ENCODE data around the gene SEMA7A.

The SEMA7A gene

GRCh38 chr15:74451322-74451721 is 17.6 kb upstream of the SEMA7A start:
- DNase-seq = no peak

- no peak for DNase-seq
These were observed 16.0 kb upstream of the SEMA7A start for GRCh38 chr15:74449643-74450205.

- no peak for DNase-seq
These were observed 15.3 kb upstream of the SEMA7A start for GRCh38 chr15:74449095-74449494.

- DNase-seq = no peak
These were observed 12.3 kb upstream of the SEMA7A start for GRCh38 chr15:74445816-74446763.

- DNase-seq = no peak
These were observed 10.6 kb upstream of the SEMA7A start for GRCh38 chr15:74444106-74445062.

- DNase-seq = no peak
These were observed 9.5 kb upstream of the SEMA7A start for GRCh38 chr15:74443100-74443909.

- no peak for DNase-seq
These were observed 8.8 kb upstream of the SEMA7A start for GRCh38 chr15:74442604-74443003.

GRCh38 chr15:74442063-74442462 is 8.3 kb upstream of the SEMA7A start:
- no peak for DNase-seq

GRCh38 chr15:74441248-74441941 is 7.6 kb upstream of the SEMA7A start:
- DNase-seq = no peak

- DNase-seq = peak; percentile 72
These were observed 5.1 kb upstream of the SEMA7A start for GRCh38 chr15:74438721-74439316.

- DNase-seq = no peak
These were observed 4.4 kb upstream of the SEMA7A start for GRCh38 chr15:74438206-74438605.

- DNase-seq = no peak
These were observed 742 bp upstream of the SEMA7A start for GRCh38 chr15:74434263-74435136.

GRCh38 chr15:74432968-74433591 is 678 bp downstream of the SEMA7A start:
- DNase-seq = no peak

- DNase-seq = no peak
These were observed 1.3 kb downstream of the SEMA7A start for GRCh38 chr15:74432271-74432967.

GRCh38 chr15:74431645-74432044 is 2.1 kb downstream of the SEMA7A start:
- DNase-seq = no peak

GRCh38 chr15:74431116-74431515 is 2.6 kb downstream of the SEMA7A start:
- DNase-seq = no peak

GRCh38 chr15:74430510-74430951 is 3.2 kb downstream of the SEMA7A start:
- DNase-seq = no peak

- DNase-seq = no peak
These were observed 3.9 kb downstream of the SEMA7A start for GRCh38 chr15:74429781-74430400.
